ENCODE data around the gene TULP1.

- TF ChIP-seq CTCF (IDR thresholded peaks at IDR 0.05; ENCODE audit: low read length) (no peak), EZH2 (IDR thresholded peaks at IDR 0.05; ENCODE audit: borderline replicate concordance, low read length) (no peak)
Observed at GRCh38 chr6:35558571-35558970, 45.9 kb upstream of the TULP1 start.
